Measurements from ENCODE around the gene NUDCD3.

The NUDCD3 gene

GRCh38 chr7:44402401-44403060, 87.9 kb downstream of the NUDCD3 start:
- DNase-seq (ENCODE audit: low read depth), result no peak
- TF ChIP-seq CTCF (IDR thresholded peaks at IDR 0.05; ENCODE audit: low read depth, low read length, missing control alignments), result no peak

GRCh38 chr7:44401692-44402091, 88.8 kb downstream of the NUDCD3 start:
- H3K4me3 ChIP-seq (ENCODE audit: low read depth, low read length), result no peak overlapping the region
- DNase-seq (ENCODE audit: low read depth), result no peak
- no peak for TF ChIP-seq CTCF (IDR thresholded peaks at IDR 0.05; ENCODE audit: low read depth, low read length, missing control alignments)

More at GRCh38 chr7:44402401-44403060, 87.9 kb downstream of the NUDCD3 start:
- no peak overlapping the region for H3K4me3 ChIP-seq (ENCODE audit: low read depth, low read length)

DNA sequence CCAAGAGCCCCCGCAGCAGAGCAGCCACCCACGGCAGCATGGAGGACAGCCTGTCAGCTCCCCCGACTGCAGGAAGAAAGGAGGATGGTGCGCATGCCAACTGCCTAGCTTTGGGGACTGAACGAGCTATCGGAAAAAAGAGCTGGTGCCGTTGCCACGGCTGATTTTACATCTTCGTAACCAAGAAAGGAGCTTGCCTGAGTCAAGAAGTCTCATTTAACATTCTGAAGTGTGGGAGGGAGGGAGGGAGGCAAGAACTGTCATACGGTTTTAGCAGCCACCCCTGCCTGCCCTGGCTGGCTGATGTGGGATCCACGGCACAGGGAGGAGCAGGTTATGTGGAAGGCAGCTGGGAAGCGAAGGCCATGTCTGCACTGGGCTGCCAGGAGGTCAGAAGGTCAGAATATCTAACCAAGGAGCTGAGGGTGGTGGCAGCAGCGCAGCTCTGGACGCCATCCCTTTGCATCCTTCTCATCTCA, 90.4 kb downstream of the NUDCD3 start:
- no peak for TF ChIP-seq CTCF (IDR thresholded peaks at IDR 0.05; ENCODE audit: low read depth, low read length, missing control alignments)

DNA sequence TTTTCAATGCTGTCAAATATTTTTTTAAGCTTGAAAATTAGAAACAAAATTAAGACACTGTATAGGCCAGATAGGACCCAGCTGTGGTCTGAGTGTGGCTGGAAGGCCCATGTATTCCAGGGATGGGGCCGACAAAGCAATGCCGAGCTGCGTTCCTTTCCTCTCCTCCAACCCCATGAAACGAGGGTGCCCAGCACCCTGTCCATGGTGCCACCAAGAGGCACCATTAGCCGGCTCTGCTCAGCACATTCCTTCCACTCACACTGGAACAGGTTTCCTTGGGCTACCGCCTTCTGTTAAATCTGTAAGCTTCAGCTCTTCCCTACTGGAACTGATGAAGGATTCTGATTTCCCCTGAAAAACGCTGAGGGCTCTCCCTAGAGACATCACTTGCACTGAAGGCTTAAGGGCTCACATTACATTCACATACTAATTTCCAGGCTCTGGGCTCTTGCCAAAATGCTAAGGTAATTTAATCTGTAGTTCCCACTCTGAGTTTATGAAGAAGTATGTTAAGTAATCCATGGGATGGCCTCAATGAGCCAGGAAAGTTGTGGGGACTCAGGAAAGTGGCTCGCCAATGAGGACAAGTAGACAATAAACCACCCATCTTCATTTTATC, 91.4 kb downstream of the NUDCD3 start:
- no peak for TF ChIP-seq CTCF (IDR thresholded peaks at IDR 0.05; ENCODE audit: low read depth, low read length, missing control alignments)
- DNase-seq (ENCODE audit: low read depth), result no peak
- H3K4me3 ChIP-seq (ENCODE audit: low read depth, low read length), result no peak overlapping the region

More for the DNA sequence above, 90.4 kb downstream of the NUDCD3 start:
- no peak overlapping the region for H3K4me3 ChIP-seq (ENCODE audit: low read depth, low read length)
- no peak for DNase-seq (ENCODE audit: low read depth)

GRCh38 chr7:44398511-44398911, 91.9 kb downstream of the NUDCD3 start:
- no peak for DNase-seq (ENCODE audit: low read depth)
- TF ChIP-seq CTCF (IDR thresholded peaks at IDR 0.05; ENCODE audit: low read depth, low read length, missing control alignments), result no peak
- no peak overlapping the region for H3K4me3 ChIP-seq (ENCODE audit: low read depth, low read length)

- H3K4me3 ChIP-seq (ENCODE audit: low read depth, low read length), result no peak overlapping the region
- no peak for TF ChIP-seq CTCF (IDR thresholded peaks at IDR 0.05; ENCODE audit: low read depth, low read length, missing control alignments)
- no peak for DNase-seq (ENCODE audit: low read depth)
These were observed 93.4 kb downstream of the NUDCD3 start for GRCh38 chr7:44396931-44397545.
